ENCODE data around the gene PTPN4. TPM values are rescaled to one million over a fixed set of nuclear protein-coding genes. Genes with fewer than 3 reads are reported as not detected.
A peak's percentile ranks its signal among the peaks of the same experiment; 100 is the strongest.
"Not testable (repeated sequence)": the region's sequence is repeated elsewhere in the genome, so short reads cannot be mapped to it uniquely, and the experiment has no call there.

PTPN4 gene
- total RNA-seq, 1 donor from 2014 or later, result 21.4 TPM

DNA sequence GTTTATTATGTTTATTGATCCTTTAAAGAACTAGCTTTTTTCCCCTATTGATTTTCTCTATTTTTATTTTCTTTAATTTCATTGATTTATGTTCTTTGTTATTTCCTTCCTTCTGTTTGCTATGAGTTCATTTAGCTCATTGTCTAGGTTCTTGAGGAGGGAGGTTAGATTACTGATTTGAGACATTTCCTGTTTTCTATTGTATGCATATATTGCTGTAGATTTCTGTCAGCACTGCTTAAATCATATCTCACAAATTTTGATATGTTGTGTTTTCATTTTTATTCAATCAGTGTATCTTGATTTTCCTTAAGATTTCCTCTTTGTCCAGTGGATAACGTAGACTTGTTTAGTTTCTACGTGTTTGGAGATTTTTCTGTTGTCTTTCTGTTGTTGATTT is 43.4 kb downstream of the PTPN4 start:
- DNase-seq (ENCODE audit: extremely low spot score, unreplicated experiment), result no peak
- Mint-ChIP-seq H3K4me3 (ENCODE audit: unreplicated experiment) (no peak overlapping the region), H3K9me3 (ENCODE audit: unreplicated experiment) (peaks cover 10% of the 10 kb centered on the region), H3K36me3 (ENCODE audit: unreplicated experiment) (peaks cover 5% of the 10 kb centered on the region), H3K4me1 (ENCODE audit: unreplicated experiment) (peaks cover 4% of the 10 kb centered on the region), H3K27ac (ENCODE audit: unreplicated experiment) (no peak overlapping the region), H3K27me3 (ENCODE audit: unreplicated experiment) (no peaks in the 10 kb centered on the region)
- TF ChIP-seq, protein P1, sequence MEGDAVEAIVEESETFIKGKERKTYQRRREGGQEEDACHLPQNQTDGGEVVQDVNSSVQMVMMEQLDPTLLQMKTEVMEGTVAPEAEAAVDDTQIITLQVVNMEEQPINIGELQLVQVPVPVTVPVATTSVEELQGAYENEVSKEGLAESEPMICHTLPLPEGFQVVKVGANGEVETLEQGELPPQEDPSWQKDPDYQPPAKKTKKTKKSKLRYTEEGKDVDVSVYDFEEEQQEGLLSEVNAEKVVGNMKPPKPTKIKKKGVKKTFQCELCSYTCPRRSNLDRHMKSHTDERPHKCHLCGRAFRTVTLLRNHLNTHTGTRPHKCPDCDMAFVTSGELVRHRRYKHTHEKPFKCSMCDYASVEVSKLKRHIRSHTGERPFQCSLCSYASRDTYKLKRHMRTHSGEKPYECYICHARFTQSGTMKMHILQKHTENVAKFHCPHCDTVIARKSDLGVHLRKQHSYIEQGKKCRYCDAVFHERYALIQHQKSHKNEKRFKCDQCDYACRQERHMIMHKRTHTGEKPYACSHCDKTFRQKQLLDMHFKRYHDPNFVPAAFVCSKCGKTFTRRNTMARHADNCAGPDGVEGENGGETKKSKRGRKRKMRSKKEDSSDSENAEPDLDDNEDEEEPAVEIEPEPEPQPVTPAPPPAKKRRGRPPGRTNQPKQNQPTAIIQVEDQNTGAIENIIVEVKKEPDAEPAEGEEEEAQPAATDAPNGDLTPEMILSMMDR (IDR thresholded peaks at IDR 0.05), result no peak

DNA sequence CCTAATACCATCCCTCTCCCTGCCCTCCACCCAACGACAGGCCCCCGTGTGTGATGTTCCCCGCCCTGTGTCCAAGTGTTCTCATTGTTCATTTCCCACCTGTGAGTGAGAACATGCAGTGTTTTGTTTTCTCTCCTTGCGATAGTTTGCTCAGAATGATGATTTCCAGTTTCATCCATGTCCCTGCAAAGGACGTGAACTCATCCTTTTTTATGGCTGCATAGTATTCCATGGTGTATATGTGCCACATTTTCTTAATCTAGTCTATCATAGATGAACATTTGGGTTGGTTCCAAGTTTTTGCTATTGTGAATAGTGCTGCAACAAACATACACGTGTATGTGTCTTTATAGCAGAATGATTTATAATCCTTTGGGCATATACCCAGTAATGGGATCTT is 44.7 kb downstream of the PTPN4 start:
- DNase-seq (ENCODE audit: extremely low spot score, unreplicated experiment); H3K4me3 Mint-ChIP-seq (ENCODE audit: unreplicated experiment); H3K36me3 Mint-ChIP-seq (ENCODE audit: unreplicated experiment); H3K27me3 Mint-ChIP-seq (ENCODE audit: unreplicated experiment); H3K27ac Mint-ChIP-seq (ENCODE audit: unreplicated experiment): not testable (repeated sequence)
- H3K4me1 Mint-ChIP-seq (ENCODE audit: unreplicated experiment), result peaks cover 14% of the 10 kb centered on the region
- H3K9me3 Mint-ChIP-seq (ENCODE audit: unreplicated experiment), result peaks cover 10% of the 10 kb centered on the region

DNA sequence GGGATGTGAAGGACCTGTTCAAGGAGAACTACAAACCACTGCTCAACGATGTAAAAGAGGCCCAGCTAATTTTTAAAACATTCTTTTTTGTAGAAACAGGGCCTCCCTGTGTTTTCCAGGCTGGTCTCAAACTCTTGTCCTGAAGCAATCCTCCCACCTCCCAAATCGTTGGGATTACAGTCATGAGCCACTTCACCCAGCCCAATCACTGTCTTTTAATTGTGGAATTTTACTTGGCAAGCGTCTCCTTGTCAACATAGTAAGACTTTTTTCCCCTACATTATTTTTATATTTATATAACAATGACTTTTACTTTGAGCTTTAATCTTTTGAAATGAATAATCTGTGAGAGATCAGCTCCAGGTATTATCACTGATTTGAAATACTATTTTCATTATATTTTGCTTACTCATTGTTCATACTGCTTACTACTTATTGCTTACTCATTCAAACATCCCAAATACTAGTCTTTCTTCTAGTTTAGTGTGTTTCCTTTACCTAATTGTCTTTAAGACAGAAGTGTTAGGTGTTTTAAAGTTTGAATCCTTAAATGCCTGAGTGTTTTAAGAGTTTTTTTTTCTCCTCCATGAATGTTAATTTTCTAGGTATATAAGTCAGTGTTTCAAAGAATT is 48.9 kb downstream of the PTPN4 start:
- H3K27ac Mint-ChIP-seq (ENCODE audit: unreplicated experiment), result peak overlapping the region; percentile 29
- peaks cover 5% of the 10 kb centered on the region for H3K36me3 Mint-ChIP-seq (ENCODE audit: unreplicated experiment)
- H3K4me1 Mint-ChIP-seq (ENCODE audit: unreplicated experiment), result peaks cover 21% of the 10 kb centered on the region
- H3K27me3 Mint-ChIP-seq (ENCODE audit: unreplicated experiment), result no peaks in the 10 kb centered on the region
- H3K4me3 Mint-ChIP-seq (ENCODE audit: unreplicated experiment), result no peak overlapping the region
- peaks cover 10% of the 10 kb centered on the region for H3K9me3 Mint-ChIP-seq (ENCODE audit: unreplicated experiment)
- DNase-seq (ENCODE audit: extremely low spot score, unreplicated experiment), result no peak
- TF ChIP-seq, protein P1 (IDR thresholded peaks at IDR 0.05), result no peak

DNA sequence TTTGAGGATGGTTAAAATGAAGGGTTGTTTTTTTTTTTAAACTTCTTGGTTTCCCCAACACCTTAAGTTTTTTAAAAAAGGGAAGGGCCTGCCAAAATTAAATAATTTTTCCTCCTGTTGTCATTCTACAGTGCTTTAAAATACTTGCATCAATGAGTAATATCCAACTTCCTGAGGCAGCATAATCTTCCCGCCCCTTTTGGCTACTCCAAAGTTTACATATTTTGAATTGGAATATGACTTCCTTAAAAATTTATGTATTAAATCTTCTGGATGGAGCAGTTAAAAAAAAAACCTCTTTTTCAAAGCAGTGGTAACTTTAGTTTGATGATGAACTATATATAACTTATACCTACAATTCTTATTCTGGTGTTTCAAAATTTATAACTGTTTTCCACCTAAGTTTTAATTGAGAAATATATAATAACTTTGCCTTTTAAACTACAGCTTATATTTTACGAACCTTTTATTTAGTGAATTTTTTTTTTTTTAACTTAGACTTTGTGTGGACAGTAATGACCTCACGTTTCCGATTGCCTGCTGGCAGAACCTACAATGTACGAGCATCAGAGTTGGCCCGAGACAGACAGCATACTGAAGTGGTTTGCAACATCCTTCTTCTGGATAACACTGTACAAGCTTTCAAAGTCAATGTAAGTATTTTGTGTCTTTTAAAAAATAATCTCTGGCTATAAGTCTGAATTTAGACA is 49.8 kb downstream of the PTPN4 start:
- Mint-ChIP-seq H3K27me3 (ENCODE audit: unreplicated experiment) (no peaks in the 10 kb centered on the region), H3K9me3 (ENCODE audit: unreplicated experiment) (peaks cover 10% of the 10 kb centered on the region), H3K4me1 (ENCODE audit: unreplicated experiment) (peaks cover 21% of the 10 kb centered on the region), H3K4me3 (ENCODE audit: unreplicated experiment) (no peak overlapping the region), H3K27ac (ENCODE audit: unreplicated experiment) (peak overlapping the region; percentile 29), H3K36me3 (ENCODE audit: unreplicated experiment) (peaks cover 10% of the 10 kb centered on the region)
- no peak for DNase-seq (ENCODE audit: extremely low spot score, unreplicated experiment)
- TF ChIP-seq, protein P1 (IDR thresholded peaks at IDR 0.05), result no peak

DNA sequence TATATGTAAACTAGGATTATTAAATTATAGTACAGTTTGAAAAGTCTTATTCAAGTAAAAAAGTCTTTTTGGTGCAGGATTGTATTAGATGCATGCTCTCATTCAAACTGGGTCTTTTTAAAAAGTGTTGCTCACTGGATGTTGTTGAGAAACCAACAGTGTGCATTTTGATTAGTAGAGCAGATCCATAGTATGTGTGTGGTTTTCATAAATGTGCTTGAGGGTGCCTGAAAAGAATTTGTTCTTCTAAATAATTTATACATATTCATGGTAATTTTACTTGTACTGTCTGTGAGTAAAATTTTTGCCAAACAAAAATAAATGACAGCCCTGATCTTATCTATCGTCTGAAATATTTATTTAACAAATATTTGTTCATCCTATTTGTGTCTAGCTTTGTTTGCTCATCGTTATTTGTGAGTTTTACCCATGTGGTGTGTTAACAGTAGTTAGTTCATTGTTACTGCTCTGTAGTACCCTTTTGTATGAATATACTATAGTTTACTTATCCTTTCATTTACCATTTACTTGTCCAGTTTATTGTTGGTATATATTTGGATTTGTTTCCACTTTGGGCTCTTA is 50.4 kb downstream of the PTPN4 start:
- Mint-ChIP-seq H3K27me3 (ENCODE audit: unreplicated experiment) (no peaks in the 10 kb centered on the region), H3K27ac (ENCODE audit: unreplicated experiment) (no peak overlapping the region), H3K4me1 (ENCODE audit: unreplicated experiment) (peaks cover 21% of the 10 kb centered on the region), H3K9me3 (ENCODE audit: unreplicated experiment) (peaks cover 10% of the 10 kb centered on the region), H3K36me3 (ENCODE audit: unreplicated experiment) (peaks cover 10% of the 10 kb centered on the region), H3K4me3 (ENCODE audit: unreplicated experiment) (no peak overlapping the region)
- DNase-seq (ENCODE audit: extremely low spot score, unreplicated experiment), result no peak
- TF ChIP-seq, protein P1 (IDR thresholded peaks at IDR 0.05), result no peak
